NCI-H526 treated with DMSO at 0.1 percent for 48 hours (cell line): ENCODE measurements around the gene UGT1A9.
A peak's percentile ranks its signal among the peaks of the same experiment; 100 is the strongest.
"Not testable (repeated sequence)": the region's sequence is repeated elsewhere in the genome, so short reads cannot be mapped to it uniquely, and the experiment has no call there.

Experiments
- DNase-seq: peaks from one replicate; lab custom pipeline; 2025; lab: John Stamatoyannopoulos, UW

Gene UGT1A9

GRCh38 chr2:233680361-233681045 lies 8.8 kb downstream of the UGT1A9 start:
- no peak for DNase-seq

GRCh38 chr2:233681521-233682099 lies 9.9 kb downstream of the UGT1A9 start, which contains the start of gene UGT1A7:
Gene UGT1A7 (plus strand): TSS chr2:233681901. CDS start chr2:233681938, 37 bp downstream.
- DNase-seq: no peak

- no peak for DNase-seq
Observed at GRCh38 chr2:233684640-233685039, 12.9 kb downstream of the UGT1A9 start.

GRCh38 chr2:233686928-233687327 lies 15.2 kb downstream of the UGT1A9 start:
- DNase-seq: no peak

- no peak for DNase-seq
Observed at GRCh38 chr2:233688341-233688740, 16.6 kb downstream of the UGT1A9 start.

- no peak for DNase-seq
Observed at GRCh38 chr2:233689031-233689430, 17.3 kb downstream of the UGT1A9 start.

- DNase-seq: no peak
Observed at GRCh38 chr2:233689501-233689900, 17.8 kb downstream of the UGT1A9 start.

- no peak for DNase-seq
Observed at GRCh38 chr2:233690444-233690843, 18.7 kb downstream of the UGT1A9 start.

- peak; percentile 26 for DNase-seq
Observed at GRCh38 chr2:233691443-233692433, 20.0 kb downstream of the UGT1A9 start.

- DNase-seq: no peak
Observed at GRCh38 chr2:233692648-233693047, 20.9 kb downstream of the UGT1A9 start, which contains the start of gene UGT1A6. Gene UGT1A6 (plus strand): TSS chr2:233692890. CDS start chr2:233693005, 115 bp downstream.

GRCh38 chr2:233693963-233694362 lies 22.3 kb downstream of the UGT1A9 start:
- DNase-seq: no peak

GRCh38 chr2:233698740-233699139 lies 27.0 kb downstream of the UGT1A9 start:
- DNase-seq: no peak

- DNase-seq: no peak
Observed at GRCh38 chr2:233699424-233700027, 27.8 kb downstream of the UGT1A9 start.

- no peak for DNase-seq
Observed at GRCh38 chr2:233700028-233700635, 28.4 kb downstream of the UGT1A9 start.

- not testable (repeated sequence) for DNase-seq
Observed at GRCh38 chr2:233700842-233701241, 29.1 kb downstream of the UGT1A9 start.

- no peak for DNase-seq
Observed at GRCh38 chr2:233702238-233702637, 30.5 kb downstream of the UGT1A9 start.

- DNase-seq: no peak
Observed at GRCh38 chr2:233705911-233706506, 34.3 kb downstream of the UGT1A9 start.

GRCh38 chr2:233706720-233707119 lies 35.0 kb downstream of the UGT1A9 start:
- DNase-seq: no peak

GRCh38 chr2:233707940-233708644 lies 36.4 kb downstream of the UGT1A9 start:
- DNase-seq: no peak

GRCh38 chr2:233708942-233709341 lies 37.2 kb downstream of the UGT1A9 start:
- DNase-seq: no peak
